Fibroblast of skin of right biceps (primary cell): ENCODE results near the gene RIT2.

Experiments
- DNase-seq: peaks from one replicate; pipeline ENCODE4 v3.0.0-alpha.2; 2013

The RIT2 gene

DNA sequence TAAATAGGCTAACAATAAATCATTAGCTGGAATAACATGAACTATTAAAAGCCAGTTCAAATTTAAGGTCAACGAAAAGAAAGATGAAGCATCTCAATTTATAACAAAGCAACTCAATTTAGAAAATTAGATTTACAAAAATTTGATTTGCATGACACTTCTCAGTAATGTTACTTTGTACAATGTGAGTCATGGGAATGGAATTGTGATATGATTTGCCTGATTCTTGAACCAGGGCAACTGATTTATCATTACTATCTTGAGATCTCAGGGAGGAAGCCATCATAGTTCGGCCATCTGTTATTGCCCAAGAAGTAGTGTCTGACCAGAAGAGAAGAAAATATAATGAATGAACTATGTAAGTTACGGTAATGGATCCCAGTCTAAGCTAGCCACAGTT is 193.1 kb downstream of the RIT2 start:
- DNase-seq, result no peak

DNA sequence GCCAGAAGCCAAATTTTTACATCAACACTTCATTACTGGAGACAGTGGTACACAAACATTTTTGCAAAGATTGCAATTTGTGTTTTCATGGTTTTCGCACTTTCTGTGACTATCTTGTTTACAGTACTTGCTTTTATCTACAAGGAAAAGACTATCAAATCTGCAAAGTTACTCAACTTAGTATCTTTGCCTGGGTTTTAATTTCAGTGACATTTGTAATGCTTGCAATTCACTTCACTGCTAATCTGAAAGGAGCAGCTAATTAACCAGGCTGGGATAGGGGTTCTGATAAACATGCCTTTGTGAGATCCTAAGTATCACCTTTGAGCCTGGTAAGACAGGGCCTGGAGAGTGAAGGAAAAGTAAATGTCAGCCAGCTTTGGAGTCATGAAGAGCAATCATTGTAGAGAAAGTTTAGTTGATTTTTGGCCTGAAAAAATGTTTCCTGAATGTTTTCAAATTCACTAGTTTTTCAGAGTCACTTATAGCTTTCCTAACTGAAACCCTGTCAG is 194.2 kb downstream of the RIT2 start:
- no peak for DNase-seq

DNA sequence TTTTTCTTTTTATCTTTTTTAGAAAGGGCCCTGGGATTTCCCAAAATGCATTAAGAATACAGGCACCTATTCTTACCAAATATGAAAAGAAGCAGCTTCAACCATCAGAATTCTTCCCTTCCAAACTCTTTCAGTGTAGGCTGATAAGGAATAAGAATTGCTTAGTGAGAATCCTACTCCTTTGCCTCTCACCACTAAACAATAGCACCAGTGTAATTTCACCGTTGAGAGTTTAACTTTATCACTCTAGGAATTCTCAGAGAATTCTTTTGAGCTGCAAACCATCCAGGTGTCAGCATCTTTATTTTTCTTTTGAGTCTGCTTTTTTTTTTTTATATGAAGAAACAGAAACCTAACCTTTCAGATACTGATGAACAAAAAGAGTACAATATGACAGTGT is 194.9 kb downstream of the RIT2 start:
- no peak for DNase-seq

GRCh38 chr18:42915299-42915698 is 200.2 kb downstream of the RIT2 start:
- DNase-seq, result no peak

- no peak for DNase-seq
Observed at GRCh38 chr18:42914476-42914875, 201.0 kb downstream of the RIT2 start.

- no peak for DNase-seq
Observed at GRCh38 chr18:42909095-42909494, 206.4 kb downstream of the RIT2 start.

DNA sequence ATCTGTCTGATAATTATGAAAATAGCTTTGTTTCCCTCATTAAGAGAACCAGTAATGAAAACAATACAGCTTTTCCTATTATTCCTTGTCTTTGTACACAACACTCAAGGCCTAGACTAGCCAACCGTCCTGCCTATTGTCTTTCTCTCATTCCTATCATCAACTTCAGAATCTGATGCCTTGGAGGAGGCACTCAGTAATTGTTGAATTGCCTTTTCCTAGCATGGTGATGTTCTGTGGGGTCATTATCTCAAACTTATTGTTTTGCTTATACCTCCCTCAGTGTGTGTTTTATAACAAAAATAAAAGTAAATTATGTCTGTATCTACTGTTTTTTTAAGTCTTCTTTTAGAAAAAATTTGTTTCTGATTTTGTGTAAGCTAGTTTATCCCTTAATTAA is 208.7 kb downstream of the RIT2 start:
- no peak for DNase-seq

DNA sequence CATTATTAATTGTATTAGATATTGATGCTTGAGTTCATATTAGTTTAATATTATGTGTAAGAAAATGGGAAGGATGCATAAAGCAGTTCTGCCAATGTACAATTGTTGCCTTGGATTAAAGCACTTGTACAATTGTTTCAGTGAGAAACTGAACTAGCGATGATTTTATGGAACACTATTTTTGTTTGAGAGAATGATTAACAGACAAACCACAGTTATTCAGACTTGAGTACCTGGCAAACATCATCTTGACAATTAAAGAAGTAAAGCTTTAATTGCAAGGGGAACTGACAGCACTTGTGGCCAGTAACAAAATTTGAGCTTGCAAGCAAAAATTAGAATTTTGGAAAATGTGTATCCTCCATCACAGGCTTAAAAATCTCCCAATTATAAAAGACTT is 214.3 kb downstream of the RIT2 start:
- DNase-seq, result no peak

DNA sequence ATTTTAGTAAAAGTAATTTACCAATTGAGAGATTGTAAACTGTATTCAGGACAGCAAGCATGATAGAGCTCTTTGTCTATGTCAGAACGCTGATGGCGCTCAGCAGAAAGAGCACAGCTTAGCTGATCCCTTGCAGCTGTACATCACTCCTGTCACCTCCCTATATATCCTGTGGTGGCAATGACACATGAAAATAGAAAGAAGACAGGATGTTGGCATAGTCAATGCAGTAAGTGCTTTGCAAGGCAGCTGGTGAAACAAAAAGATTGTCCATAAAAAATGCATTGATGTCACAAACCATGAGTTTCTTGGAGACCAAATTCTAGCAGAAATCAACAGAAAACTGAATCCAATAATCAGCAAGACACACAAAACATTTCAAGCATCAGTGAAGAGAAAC is 221.5 kb downstream of the RIT2 start:
- no peak for DNase-seq

- DNase-seq, result no peak
Observed at GRCh38 chr18:42892181-42892580, 223.3 kb downstream of the RIT2 start.

- no peak for DNase-seq
Observed at GRCh38 chr18:42891705-42892104, 223.8 kb downstream of the RIT2 start.

DNA sequence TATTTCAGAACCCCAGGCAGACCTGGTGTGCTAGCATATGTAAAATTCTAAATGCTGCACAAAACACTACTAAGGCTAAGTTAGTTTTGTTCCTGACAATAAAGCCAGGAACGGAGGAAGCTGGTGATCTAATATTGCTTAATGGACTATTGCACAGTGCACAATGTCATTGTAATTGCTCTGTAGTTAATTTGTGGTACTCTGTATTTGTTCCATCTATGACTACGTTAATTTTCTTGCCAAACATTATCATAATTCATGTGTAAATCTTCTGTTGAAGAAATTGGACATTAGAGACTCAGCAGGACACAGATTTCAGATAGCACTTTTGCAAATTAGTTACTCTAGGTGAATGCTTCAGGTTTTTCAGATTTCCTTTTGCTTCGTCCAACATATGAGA is 232.3 kb downstream of the RIT2 start:
- no peak for DNase-seq

GRCh38 chr18:42882122-42882521 is 233.4 kb downstream of the RIT2 start:
- DNase-seq, result peak; percentile 46

DNA sequence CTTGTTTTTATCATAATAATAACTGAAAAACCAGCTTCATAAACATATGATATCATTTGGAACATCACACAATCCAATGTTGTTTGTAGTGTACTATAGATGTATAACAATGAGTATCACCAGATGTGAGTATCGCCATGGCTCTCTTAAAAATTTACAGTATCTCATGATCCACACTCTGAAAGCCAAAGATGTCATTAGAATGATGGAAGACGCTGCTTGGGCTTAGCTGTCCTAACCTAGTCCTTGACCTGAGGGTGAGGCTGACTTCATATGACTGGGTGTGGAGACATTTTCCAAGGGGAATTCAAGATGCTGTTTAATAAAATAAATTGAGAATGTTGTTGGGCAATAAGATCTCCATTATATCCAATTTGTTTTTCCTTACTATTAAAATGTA is 242.6 kb downstream of the RIT2 start:
- no peak for DNase-seq

DNA sequence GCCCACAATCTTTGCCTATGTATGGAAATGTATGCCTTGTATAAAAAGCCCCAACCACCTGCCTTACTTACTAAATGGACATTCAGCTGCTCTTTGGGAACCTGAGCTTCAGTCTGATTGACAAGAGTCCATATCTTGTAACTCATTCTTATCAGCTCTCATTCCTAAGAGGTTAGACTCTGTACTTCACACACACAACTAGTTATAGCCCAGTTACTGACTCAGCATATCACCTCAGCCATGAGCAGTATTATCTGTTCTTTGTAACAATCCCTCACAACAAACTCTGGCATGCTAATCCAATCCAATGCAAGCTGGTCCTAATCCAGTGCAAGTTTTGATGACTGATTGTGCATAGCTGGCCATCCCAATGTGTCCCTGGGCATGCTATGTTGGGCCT is 250.6 kb downstream of the RIT2 start:
- DNase-seq, result no peak

GRCh38 chr18:42861271-42861670 is 254.2 kb downstream of the RIT2 start:
- DNase-seq, result no peak

- DNase-seq, result no peak
Observed at GRCh38 chr18:42860548-42860947, 254.9 kb downstream of the RIT2 start.

GRCh38 chr18:42860011-42860410 is 255.5 kb downstream of the RIT2 start:
- no peak for DNase-seq

DNA sequence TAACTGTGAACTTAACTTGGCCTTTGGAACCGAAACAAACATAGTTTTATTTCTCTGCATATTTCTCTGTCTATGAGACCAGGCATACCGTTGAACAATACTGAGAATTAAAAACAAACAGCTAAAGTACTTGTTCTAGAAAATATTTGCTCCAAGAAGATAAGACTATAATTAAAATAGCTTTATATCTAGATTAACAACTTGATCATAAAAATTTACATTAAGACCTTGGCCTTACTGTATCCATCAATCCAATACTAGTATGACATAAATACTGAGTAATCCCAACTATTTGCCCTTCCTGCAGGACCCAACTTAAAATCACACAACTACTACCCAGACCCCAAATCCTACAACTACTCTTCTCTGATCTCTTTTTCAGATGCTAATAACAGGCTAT is 260.9 kb downstream of the RIT2 start:
- no peak for DNase-seq

GRCh38 chr18:42850174-42851083 is 265.1 kb downstream of the RIT2 start:
- DNase-seq, result no peak

GRCh38 chr18:42839408-42839807 is 276.1 kb downstream of the RIT2 start:
- no peak for DNase-seq

- DNase-seq, result no peak
Observed at GRCh38 chr18:42838546-42839145, 276.8 kb downstream of the RIT2 start.

GRCh38 chr18:42830936-42831335 is 284.5 kb downstream of the RIT2 start:
- no peak for DNase-seq

DNA sequence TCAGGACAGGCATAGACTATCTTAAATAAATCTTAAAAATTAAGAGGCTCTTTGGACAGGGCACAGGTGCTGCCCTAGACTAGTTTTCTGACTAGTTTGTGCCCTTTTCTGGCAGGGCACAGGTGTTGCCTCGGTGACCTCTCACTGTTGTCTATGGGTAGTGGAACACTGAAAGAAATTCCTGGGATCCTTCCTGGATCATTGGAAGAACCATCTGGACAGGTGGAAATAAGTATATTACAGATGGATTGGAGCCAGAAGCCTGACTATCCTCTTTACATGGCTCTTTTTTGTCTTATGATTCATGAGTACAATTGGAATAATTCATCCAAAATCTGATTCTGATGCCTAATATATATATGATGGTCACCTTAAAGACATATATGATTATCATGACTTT is 286.6 kb downstream of the RIT2 start:
- DNase-seq, result no peak
